NCI-H226 (cell line): Measurements from ENCODE around the gene LRPPRC.
"Not testable (repeated sequence)": the region's sequence is repeated elsewhere in the genome, so short reads cannot be mapped to it uniquely, and the experiment has no call there.

Experiments
- DNase-seq: peaks from one replicate; pipeline ENCODE4 v3.0.0-alpha.2; 2015

LRPPRC gene

GRCh38 chr2:43977677-43978375 is 18.0 kb downstream of the LRPPRC start:
- no peak for DNase-seq

- no peak for DNase-seq
These were observed 34.9 kb downstream of the LRPPRC start for GRCh38 chr2:43960921-43961320.

- DNase-seq, result no peak
These were observed 37.2 kb downstream of the LRPPRC start for GRCh38 chr2:43958397-43959275.

GRCh38 chr2:43950383-43951008 is 45.3 kb downstream of the LRPPRC start:
- DNase-seq, result no peak

GRCh38 chr2:43948370-43948769 is 47.4 kb downstream of the LRPPRC start:
- DNase-seq, result peak; percentile 2

GRCh38 chr2:43946685-43947084 is 49.1 kb downstream of the LRPPRC start:
- no peak for DNase-seq

- DNase-seq, result no peak
These were observed 50.4 kb downstream of the LRPPRC start for GRCh38 chr2:43945439-43945838.

GRCh38 chr2:43944915-43945314 is 50.9 kb downstream of the LRPPRC start:
- no peak for DNase-seq

- no peak for DNase-seq
These were observed 51.9 kb downstream of the LRPPRC start for GRCh38 chr2:43943809-43944452.

GRCh38 chr2:43943323-43943722 is 52.5 kb downstream of the LRPPRC start:
- DNase-seq, result no peak

- no peak for DNase-seq
These were observed 52.9 kb downstream of the LRPPRC start for GRCh38 chr2:43942881-43943280.

- no peak for DNase-seq
These were observed 53.8 kb downstream of the LRPPRC start for GRCh38 chr2:43941966-43942365.

- DNase-seq, result no peak
These were observed 54.4 kb downstream of the LRPPRC start for GRCh38 chr2:43941359-43941758.

GRCh38 chr2:43939695-43940256 is 56.0 kb downstream of the LRPPRC start:
- no peak for DNase-seq

- no peak for DNase-seq
These were observed 58.4 kb downstream of the LRPPRC start for GRCh38 chr2:43937269-43937820.

GRCh38 chr2:43934567-43934966 is 61.2 kb downstream of the LRPPRC start:
- no peak for DNase-seq

- no peak for DNase-seq
These were observed 64.5 kb downstream of the LRPPRC start for GRCh38 chr2:43931293-43931692.

GRCh38 chr2:43927442-43927841 is 68.3 kb downstream of the LRPPRC start:
- no peak for DNase-seq

- DNase-seq, result no peak
These were observed 70.4 kb downstream of the LRPPRC start for GRCh38 chr2:43925431-43925830.

GRCh38 chr2:43924463-43924862 is 71.3 kb downstream of the LRPPRC start:
- no peak for DNase-seq

GRCh38 chr2:43911136-43911790 is 84.5 kb downstream of the LRPPRC start:
- not testable (repeated sequence) for DNase-seq
